RWPE2 (cell line): ENCODE measurements around the gene CDX1.

Experiments used
- ATAC-seq: fragments of 200-7000 bp; cut with Tn5 transposase; 3 replicates; pipeline ENCODE4 v1.9.1; 2021; ENCODE audit warnings: low read depth
- DNase-seq: peaks from one replicate; pipeline ENCODE4 v3.0.0-alpha.2; 2020; ENCODE audit warnings: low spot score
- H3K27ac ChIP-seq: fragments of 450-650 bp; 2 replicates; pipeline ENCODE4 v1.5.1; 2017; ENCODE audit warnings: mild to moderate bottlenecking; ENCODE audit not compliant: poor library complexity, severe bottlenecking
- H3K27me3 ChIP-seq: fragments of 250-450 bp; sonication (Bioruptor Pico); 2 replicates; pipeline ENCODE4 v1.5.1; 2021; ENCODE audit warnings: mild to moderate bottlenecking, moderate library complexity; ENCODE audit not compliant: insufficient read depth, poor library complexity, severe bottlenecking
- H3K36me3 ChIP-seq: fragments of 250-450 bp; sonication (Bioruptor Pico); 2 replicates; pipeline ENCODE4 v1.5.1; 2020; ENCODE audit warnings: low read depth, mild to moderate bottlenecking, moderate library complexity
- H3K4me1 ChIP-seq: fragments of 250-450 bp; sonication (Bioruptor Pico); 2 replicates; pipeline ENCODE4 v1.5.1; 2021; ENCODE audit warnings: mild to moderate bottlenecking, moderate library complexity; ENCODE audit not compliant: insufficient read depth, poor library complexity, severe bottlenecking
- H3K4me3 ChIP-seq: fragments of 250-450 bp; sonication (Bioruptor Pico); 2 replicates; pipeline ENCODE4 v1.5.1; 2021; ENCODE audit warnings: mild to moderate bottlenecking, moderate library complexity; ENCODE audit not compliant: severe bottlenecking
- H3K9me3 ChIP-seq: fragments of 250-450 bp; sonication (Bioruptor Pico); 2 replicates; pipeline ENCODE4 v1.5.1; 2021; ENCODE audit warnings: mild to moderate bottlenecking, moderate library complexity; ENCODE audit not compliant: severe bottlenecking
- CTCF ChIP-seq: fragments of 450-650 bp; IDR thresholded peaks from one replicate; pipeline ENCODE4 v1.5.1; 2017; ENCODE audit warnings: mild to moderate bottlenecking, moderate library complexity; ENCODE audit not compliant: poor library complexity, severe bottlenecking

Gene CDX1

DNA sequence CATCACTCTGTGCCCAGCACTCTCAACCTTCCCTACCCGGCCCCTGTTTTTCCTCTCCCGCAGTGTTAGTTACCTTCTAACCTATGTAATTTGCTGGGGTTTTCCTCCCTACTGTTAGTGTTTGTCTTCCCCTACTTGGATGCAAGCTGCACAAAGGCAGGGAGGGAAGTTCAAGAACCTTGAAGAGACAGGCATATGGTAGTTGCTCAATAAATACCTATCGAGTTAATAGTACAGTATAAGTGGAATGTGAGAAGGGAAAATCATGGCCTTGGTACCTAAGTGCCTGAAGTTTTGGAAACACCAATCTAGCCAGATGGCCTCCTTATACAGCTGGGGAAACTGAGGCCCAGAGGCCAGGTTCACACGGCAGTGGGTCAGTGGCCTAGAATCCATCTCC is 35.1 kb upstream of the CDX1 start:
- no peak for TF ChIP-seq CTCF
- H3K4me1 ChIP-seq = no peaks in the 10 kb centered on the region
- H3K27ac ChIP-seq = no peak overlapping the region
- no peak for ATAC-seq
- H3K27me3 ChIP-seq = no peaks in the 10 kb centered on the region
- H3K9me3 ChIP-seq = no peaks in the 10 kb centered on the region
- DNase-seq = no peak
- no peaks in the 10 kb centered on the region for H3K36me3 ChIP-seq
- no peak overlapping the region for H3K4me3 ChIP-seq

GRCh38 chr5:150131978-150132694 is 34.4 kb upstream of the CDX1 start:
- no peaks in the 10 kb centered on the region for H3K36me3 ChIP-seq
- no peaks in the 10 kb centered on the region for H3K4me1 ChIP-seq
- no peaks in the 10 kb centered on the region for H3K9me3 ChIP-seq
- ATAC-seq = no peak
- no peak for DNase-seq
- no peak overlapping the region for H3K4me3 ChIP-seq
- no peak for TF ChIP-seq CTCF
- no peak overlapping the region for H3K27ac ChIP-seq
- no peaks in the 10 kb centered on the region for H3K27me3 ChIP-seq

GRCh38 chr5:150132740-150133139 is 33.8 kb upstream of the CDX1 start:
- TF ChIP-seq CTCF = no peak
- Histone ChIP-seq H3K27ac (no peak overlapping the region), H3K36me3 (no peaks in the 10 kb centered on the region), H3K9me3 (no peaks in the 10 kb centered on the region), H3K4me1 (no peaks in the 10 kb centered on the region), H3K4me3 (no peak overlapping the region), H3K27me3 (no peaks in the 10 kb centered on the region)
- DNase-seq = no peak
- ATAC-seq = no peak

DNA sequence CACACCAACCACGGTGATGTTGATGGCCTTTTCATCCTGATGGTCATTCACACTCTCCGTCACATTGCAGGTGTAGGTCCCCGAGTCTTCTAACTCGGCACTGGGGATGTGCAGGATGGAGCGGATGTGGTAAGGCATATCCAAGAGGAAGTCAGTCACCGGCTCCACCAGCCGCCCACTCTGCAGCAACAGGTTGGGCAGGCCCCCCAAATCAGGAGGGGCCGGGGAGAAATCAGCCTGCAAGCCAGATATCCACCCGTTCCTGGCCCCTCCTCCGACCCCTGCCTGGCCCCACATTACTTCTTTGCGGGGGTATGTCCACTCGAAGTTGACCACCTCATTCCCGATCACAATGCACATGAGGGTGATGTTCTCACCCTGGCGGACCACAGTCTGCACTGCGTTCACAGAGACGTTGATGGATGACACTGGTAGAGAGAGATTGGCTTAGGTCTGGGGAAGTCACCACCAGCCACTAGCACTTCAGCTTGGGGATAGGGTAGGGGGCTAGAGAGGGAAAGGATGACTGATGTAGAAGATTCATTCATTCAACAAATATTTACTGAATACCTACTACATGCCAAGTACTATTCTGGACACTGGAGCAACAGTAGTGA is 32.9 kb upstream of the CDX1 start:
- no peak for TF ChIP-seq CTCF
- no peaks in the 10 kb centered on the region for H3K27me3 ChIP-seq

DNA sequence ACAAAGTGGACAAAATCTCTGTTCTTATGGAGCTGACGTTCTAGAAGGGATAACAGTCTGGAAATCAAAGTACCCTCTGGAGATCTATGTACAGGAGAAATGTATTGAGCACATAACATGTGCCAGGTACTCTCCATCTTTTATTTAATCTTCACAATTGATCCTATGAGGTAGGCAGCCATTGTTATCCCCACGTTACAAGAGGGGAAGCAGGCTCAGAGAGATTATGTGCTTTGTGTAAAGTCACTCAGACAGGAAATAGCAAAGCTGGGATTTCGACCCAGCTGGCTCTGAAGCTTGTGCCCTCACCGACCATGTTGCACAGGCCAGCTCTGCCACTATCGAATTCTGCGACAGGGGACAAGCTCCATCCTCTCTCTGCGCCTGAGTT is 32.4 kb upstream of the CDX1 start:
- no peak overlapping the region for H3K27ac ChIP-seq
- H3K9me3 ChIP-seq = no peaks in the 10 kb centered on the region
- TF ChIP-seq CTCF = no peak
- ATAC-seq (no peak), DNase-seq (no peak)
- no peaks in the 10 kb centered on the region for H3K27me3 ChIP-seq
- H3K4me1 ChIP-seq = no peaks in the 10 kb centered on the region
- no peaks in the 10 kb centered on the region for H3K36me3 ChIP-seq
- H3K4me3 ChIP-seq = no peak overlapping the region

More for the DNA sequence above, 32.9 kb upstream of the CDX1 start:
- no peak for ATAC-seq
- Histone ChIP-seq H3K4me3 (no peak overlapping the region), H3K27ac (no peak overlapping the region), H3K9me3 (no peaks in the 10 kb centered on the region), H3K36me3 (no peaks in the 10 kb centered on the region), H3K4me1 (no peaks in the 10 kb centered on the region)
- no peak for DNase-seq
